ENCODE measurements around the gene MTERF1. TPM values are rescaled to one million over a fixed set of nuclear protein-coding genes. Genes with fewer than 3 reads are reported as not detected.
A peak's percentile ranks its signal among the peaks of the same experiment; 100 is the strongest.

Gene MTERF1, protein sequence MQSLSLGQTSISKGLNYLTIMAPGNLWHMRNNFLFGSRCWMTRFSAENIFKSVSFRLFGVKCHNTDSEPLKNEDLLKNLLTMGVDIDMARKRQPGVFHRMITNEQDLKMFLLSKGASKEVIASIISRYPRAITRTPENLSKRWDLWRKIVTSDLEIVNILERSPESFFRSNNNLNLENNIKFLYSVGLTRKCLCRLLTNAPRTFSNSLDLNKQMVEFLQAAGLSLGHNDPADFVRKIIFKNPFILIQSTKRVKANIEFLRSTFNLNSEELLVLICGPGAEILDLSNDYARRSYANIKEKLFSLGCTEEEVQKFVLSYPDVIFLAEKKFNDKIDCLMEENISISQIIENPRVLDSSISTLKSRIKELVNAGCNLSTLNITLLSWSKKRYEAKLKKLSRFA
- polyA plus RNA-seq (2011; rRNA removed) = 3.6 and 7.1 TPM in 2 replicates
- 4.8 TPM in 2 replicates for polyA minus RNA-seq (2011; rRNA and poly(A)+ RNA removed)

DNA sequence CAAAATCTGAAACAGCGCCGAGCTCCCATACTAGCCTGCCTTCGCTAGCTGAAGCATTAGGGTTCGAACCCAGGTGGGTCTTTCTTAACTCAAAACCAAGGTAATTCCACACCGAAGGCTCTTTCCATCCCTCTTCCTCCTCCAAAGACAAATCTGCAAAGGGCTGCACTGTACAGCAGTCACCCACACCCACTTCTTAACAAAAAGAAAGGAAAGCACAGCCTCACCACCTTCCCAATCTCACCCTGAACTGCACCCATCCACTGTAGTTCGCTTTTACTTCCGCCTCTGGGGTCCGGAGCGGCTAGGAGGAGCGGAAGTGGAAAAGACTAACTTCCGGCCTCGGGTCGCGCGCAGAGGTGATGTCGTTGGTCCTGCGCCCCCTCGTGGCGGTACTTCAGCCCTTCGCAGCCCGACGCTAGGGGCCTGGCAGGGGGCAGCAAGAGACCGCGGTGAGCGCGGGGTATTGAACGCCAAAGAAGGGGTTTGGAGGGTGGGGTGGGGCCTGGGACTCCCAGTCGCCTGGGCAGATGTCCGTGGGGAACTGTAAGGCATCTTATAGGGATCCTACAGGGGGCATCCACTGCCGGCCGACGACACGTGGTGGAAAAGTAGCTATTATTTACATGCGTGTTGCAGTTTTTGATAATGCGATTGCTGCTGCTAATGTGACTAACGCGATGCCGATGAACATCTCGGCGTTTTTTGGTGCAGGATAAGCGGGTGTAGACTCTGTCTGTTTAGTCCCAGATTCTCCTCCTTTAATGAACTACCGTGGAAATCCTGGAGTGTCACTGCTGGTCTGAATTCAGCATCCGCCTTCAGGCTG lies at the start of gene MTERF1:
TSS of gene MTERF1 (minus strand) at position 290 of the 829 bp plus-strand sequence. CDS start 619 bp downstream, outside the sequence.
- Histone ChIP-seq H3K27me3 (ENCODE audit: control insufficient read depth, insufficient read depth, low read length) (no peaks in the 10 kb centered on the region), H3K4me3 (ENCODE audit: low read depth, low read length) (peak within 1 kb of the TSS; percentile 90), H3K36me3 (ENCODE audit: control insufficient read depth, insufficient read depth, low read length) (no peaks in the 10 kb centered on the region; the same call in 1 of the 2 replicates)
- POLR2A ChIA-PET = no interaction called here
- CTCF ChIA-PET = interaction anchor here (0.6 to 1.8 kb wide), 19 partner anchors 8 to 826 kb away, joined by 3 to 16 read pairs (median 4); partner anchors contain the start of gene GATAD1
- TF ChIP-seq, protein P1, sequence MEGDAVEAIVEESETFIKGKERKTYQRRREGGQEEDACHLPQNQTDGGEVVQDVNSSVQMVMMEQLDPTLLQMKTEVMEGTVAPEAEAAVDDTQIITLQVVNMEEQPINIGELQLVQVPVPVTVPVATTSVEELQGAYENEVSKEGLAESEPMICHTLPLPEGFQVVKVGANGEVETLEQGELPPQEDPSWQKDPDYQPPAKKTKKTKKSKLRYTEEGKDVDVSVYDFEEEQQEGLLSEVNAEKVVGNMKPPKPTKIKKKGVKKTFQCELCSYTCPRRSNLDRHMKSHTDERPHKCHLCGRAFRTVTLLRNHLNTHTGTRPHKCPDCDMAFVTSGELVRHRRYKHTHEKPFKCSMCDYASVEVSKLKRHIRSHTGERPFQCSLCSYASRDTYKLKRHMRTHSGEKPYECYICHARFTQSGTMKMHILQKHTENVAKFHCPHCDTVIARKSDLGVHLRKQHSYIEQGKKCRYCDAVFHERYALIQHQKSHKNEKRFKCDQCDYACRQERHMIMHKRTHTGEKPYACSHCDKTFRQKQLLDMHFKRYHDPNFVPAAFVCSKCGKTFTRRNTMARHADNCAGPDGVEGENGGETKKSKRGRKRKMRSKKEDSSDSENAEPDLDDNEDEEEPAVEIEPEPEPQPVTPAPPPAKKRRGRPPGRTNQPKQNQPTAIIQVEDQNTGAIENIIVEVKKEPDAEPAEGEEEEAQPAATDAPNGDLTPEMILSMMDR (IDR thresholded peaks at IDR 0.05; ENCODE audit: insufficient read depth, low read depth, low read length) = peak; percentile 97
- DNase-seq (ENCODE audit: low read depth) = peak; percentile 30

DNA sequence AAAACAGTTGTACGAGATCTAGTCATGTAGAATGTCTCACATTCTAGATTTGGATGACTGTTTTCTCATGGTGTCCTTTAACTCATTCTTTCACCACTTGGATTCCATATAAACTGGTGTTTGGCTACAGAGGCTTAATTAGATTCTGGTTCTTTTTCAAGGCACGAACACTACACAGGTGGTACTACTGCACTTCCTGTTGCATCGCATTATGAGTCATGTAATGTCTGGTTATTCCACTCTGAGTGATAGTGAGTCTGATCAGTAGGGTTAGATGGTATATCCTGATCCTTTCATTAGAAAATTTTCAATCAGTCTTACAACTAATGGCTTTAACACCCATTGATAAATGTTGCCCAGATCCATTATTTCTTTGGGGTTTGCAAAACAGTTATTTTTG lies 49.0 kb upstream of the MTERF1 start:
- Histone ChIP-seq H3K36me3 (ENCODE audit: control insufficient read depth, insufficient read depth, low read length) (no peaks in the 10 kb centered on the region), H3K4me3 (ENCODE audit: low read depth, low read length) (no peak overlapping the region), H3K27me3 (ENCODE audit: control insufficient read depth, insufficient read depth, low read length) (peaks cover 2% of the 10 kb centered on the region; the same call in 1 of the 2 replicates)
- no peak for DNase-seq (ENCODE audit: low read depth)
- POLR2A ChIA-PET = no interaction called here
- TF ChIP-seq, protein P1 (IDR thresholded peaks at IDR 0.05; ENCODE audit: insufficient read depth, low read depth, low read length) = no peak
- CTCF ChIA-PET = no interaction called here

DNA sequence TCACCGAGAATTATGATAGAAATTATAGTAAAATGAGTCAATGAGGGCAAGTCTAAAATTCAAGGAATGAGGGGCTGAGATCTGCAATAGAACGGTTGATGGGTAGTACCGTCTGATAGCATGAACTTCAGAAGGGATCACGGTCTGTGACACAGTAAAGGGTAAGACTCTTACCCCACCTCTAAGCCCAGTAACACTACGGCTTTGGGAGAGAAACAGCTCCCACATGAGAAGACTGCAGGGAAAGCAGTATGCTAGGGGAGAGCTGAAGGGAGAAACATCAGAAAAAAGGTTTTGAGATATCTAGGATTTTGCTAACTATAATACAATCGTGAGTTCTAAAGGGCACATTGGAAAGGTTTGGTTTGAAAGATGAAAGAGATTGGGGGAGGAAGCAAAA lies 47.4 kb upstream of the MTERF1 start:
- H3K4me3 ChIP-seq (ENCODE audit: low read depth, low read length) = no peak overlapping the region
- POLR2A ChIA-PET = no interaction called here
- CTCF ChIA-PET = interaction anchor here (0.5 to 1.1 kb wide), 2 partner anchors 48 to 115 kb away, joined by 3 read pairs; no protein-coding TSS in a partner anchor
- TF ChIP-seq, protein P1 (IDR thresholded peaks at IDR 0.05; ENCODE audit: insufficient read depth, low read depth, low read length) = no peak
- H3K36me3 ChIP-seq (ENCODE audit: control insufficient read depth, insufficient read depth, low read length) = no peaks in the 10 kb centered on the region
- H3K27me3 ChIP-seq (ENCODE audit: control insufficient read depth, insufficient read depth, low read length) = peaks cover 2% of the 10 kb centered on the region; the same call in 1 of the 2 replicates
- no peak for DNase-seq (ENCODE audit: low read depth)

DNA sequence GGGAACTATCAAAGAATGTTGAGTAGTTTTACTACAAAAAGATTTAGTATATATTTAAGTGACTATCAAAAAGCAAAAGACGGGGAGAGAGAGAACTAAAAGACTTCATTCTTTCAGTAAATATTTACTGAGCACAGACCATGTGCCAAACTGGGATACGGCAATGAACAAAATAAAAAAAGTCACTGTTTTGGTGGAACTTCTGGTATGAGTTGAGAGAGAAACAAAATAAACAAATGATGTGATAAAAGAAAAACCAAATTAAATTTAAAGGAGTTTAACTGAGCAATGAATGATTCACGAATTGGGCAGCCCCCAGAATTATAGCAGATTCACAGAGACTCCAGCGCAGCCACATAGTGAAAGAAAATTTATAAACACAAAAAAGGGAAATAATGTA lies 42.4 kb upstream of the MTERF1 start:
- no peaks in the 10 kb centered on the region for H3K36me3 ChIP-seq (ENCODE audit: control insufficient read depth, insufficient read depth, low read length)
- no peak overlapping the region for H3K4me3 ChIP-seq (ENCODE audit: low read depth, low read length)
- ChIA-PET POLR2A (no interaction called here), CTCF (interaction anchor here (1.8 kb wide), 1 partner anchor 8 kb away, joined by 5 read pairs; no protein-coding TSS in a partner anchor)
- no peak for DNase-seq (ENCODE audit: low read depth)
- TF ChIP-seq, protein P1 (IDR thresholded peaks at IDR 0.05; ENCODE audit: insufficient read depth, low read depth, low read length) = no peak
- H3K27me3 ChIP-seq (ENCODE audit: control insufficient read depth, insufficient read depth, low read length) = peaks cover under 1% of the 10 kb centered on the region; the same call in 1 of the 2 replicates

DNA sequence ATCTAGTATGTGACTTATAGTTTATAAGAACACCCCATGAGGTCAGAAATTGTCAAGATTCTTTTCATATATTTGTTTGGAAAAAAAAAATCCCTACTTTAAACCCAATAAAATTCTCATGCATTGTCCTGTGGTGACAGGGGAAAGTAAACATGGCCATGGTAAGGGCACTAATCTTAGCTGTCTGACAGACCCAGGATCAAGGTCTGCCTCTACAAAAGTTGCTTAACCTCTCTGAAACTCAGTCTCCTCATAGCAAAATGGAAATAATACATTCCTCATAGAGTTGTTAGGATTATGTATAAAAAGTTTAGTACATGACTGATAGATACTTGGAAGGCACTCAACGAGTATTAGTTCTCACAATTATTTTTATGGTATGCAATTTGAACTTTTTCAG lies 37.9 kb upstream of the MTERF1 start:
- DNase-seq (ENCODE audit: low read depth) = no peak
- POLR2A ChIA-PET = no interaction called here

More for the DNA sequence above, 37.9 kb upstream of the MTERF1 start:
- H3K27me3 ChIP-seq (ENCODE audit: control insufficient read depth, insufficient read depth, low read length) = no peaks in the 10 kb centered on the region
- no peak overlapping the region for H3K4me3 ChIP-seq (ENCODE audit: low read depth, low read length)
- CTCF ChIA-PET = interaction anchor here (1.0 kb wide), 1 partner anchor 21 kb away, joined by 3 read pairs; no protein-coding TSS in a partner anchor
- TF ChIP-seq, protein P1 (IDR thresholded peaks at IDR 0.05; ENCODE audit: insufficient read depth, low read depth, low read length) = no peak
- no peaks in the 10 kb centered on the region for H3K36me3 ChIP-seq (ENCODE audit: control insufficient read depth, insufficient read depth, low read length)
